Measurements from ENCODE around the gene MIEN1.
A peak's percentile ranks its signal among the peaks of the same experiment; 100 is the strongest.
"Not testable (repeated sequence)": the region's sequence is repeated elsewhere in the genome, so short reads cannot be mapped to it uniquely, and the experiment has no call there.

MIEN1 gene

DNA sequence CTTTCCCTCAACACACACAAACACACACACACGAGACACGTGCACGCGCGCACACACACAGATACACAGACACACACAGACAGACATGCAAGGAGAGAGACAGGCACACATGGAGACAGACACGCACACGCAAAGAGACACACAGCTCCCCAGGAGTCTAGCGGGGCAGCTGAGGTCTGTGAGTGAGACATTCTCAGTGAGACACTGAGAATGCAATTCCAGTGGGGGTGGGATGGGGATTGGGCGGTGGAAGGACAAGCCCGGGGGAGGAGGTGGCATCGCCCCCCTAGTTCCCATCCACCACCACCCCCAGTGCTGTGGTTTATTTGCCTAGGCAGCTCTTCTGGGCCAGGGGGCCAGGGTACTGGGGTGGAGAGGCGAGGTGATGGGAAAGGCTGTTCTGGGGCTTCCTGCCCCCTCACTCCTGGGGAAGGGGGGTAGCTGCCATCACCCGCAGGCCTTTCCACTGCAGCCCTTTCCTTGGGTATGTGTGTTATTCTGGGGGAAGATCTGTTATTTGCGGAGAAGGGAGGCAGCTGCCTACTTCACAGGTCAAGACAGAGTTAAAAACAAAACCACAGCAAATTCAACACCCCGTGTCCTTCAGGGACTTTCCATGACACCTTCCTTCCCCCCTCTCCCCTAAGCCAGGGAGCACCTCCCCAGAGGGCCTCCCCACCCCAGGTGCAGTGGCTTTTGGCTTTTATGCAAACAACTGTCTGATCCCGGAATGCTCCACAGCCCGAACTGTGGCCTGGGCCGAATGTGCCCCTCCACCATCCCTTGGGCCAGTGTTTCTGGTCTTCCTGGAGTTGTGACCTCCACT lies 25.4 kb upstream of the MIEN1 start:
- no peak for ATAC-seq

DNA sequence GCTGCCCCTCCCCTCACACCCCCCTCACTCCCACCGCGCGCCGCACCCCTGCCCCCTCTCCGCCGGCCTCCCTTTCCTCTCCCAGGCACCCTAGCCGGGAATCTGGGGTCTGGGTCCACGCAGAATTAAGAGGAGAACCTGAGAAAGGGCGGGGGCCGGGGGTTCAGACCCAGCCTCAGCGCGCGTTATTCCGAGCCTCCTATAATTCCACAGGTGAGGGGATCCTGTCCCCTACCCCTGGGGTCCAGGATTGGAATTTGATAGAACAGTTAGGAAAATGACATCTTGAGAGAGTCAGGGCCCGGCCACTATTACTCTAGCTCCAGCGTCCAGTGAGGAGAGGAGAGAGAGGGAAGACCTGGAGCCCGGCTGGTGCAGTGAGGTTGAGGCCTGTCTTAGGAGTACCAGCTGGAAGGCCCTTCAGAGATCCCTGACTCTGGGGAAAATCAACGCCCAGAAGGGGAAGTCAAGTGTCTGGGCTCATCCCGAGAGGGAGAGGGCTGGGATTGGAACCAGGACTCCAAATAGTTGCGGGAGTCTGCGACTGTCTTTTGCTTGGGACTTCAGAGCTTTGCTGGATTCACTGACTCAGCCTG lies 24.7 kb upstream of the MIEN1 start:
- no peak for ATAC-seq

DNA sequence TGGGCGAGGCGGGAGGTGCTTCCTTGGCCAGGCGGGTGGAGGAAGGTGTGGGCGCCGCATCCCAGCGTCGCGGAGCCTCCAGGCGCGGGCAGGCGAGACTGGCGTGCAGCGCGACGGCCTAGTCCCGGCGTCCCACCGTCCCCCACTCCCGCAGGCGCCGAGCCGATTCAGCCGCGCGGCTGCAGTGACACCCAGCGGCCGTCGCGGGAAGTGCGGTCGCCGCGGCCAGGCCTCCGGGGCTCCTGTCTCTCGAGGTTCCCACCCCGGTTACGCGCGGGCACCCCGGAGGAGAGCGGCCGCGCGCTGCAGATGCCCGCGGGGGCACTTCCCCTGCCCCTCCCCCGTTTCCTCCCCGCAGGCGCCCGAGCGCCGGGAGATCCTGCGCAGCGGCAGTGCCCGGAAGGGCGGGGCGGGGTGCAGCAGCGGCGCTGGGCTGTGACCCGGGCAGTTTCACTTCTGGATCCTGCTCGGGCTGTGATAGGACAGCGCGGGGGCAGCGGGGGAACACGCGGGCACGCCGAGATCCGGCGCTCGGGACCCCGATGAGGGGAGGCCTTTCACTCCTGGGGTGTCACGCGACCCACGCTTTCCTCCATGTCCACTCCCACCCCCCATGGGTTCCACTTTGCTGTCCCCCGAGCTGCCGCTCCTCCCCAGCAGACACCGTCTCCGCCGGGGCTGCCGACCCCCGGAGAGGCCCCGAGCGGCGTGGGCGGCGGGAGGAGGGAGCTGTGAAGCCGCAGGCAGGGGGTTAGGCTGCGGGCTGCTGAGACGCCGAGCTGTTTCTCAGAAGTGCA lies 24.0 kb upstream of the MIEN1 start:
- ATAC-seq, result peak; percentile 80 to 85

DNA sequence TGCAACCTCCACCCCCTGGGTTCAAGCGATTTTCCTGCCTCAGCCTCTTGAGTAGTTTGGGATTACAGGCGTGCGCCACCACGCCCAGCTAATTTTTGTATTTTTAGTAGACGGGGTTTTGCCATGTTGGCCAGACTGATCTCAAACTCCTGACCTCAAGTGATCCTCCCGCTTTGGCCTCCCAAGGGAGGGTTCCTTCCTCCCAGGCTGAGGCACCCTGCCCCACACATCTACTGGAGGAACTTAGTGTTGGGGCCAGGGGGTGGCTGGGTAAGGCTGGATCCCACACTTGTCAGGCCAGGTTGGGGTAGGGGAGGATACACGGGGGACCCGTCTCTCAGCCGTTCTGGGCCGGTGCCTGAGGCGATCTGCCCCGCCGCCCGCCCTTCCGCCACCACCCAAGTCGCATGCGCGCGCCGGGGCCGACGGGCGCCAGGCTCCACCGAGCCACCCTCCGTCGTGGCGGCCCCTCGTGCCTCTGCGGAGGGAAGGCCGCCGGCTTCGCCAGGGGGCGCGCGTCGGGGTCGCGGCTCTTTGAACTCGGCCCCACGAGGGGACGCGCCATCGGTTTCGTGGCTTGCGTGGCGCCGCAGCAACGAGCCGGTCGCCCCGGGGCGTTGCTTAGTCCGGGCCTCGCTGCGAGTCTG lies 23.3 kb upstream of the MIEN1 start:
- ATAC-seq, result peak; percentile 11 to 17

DNA sequence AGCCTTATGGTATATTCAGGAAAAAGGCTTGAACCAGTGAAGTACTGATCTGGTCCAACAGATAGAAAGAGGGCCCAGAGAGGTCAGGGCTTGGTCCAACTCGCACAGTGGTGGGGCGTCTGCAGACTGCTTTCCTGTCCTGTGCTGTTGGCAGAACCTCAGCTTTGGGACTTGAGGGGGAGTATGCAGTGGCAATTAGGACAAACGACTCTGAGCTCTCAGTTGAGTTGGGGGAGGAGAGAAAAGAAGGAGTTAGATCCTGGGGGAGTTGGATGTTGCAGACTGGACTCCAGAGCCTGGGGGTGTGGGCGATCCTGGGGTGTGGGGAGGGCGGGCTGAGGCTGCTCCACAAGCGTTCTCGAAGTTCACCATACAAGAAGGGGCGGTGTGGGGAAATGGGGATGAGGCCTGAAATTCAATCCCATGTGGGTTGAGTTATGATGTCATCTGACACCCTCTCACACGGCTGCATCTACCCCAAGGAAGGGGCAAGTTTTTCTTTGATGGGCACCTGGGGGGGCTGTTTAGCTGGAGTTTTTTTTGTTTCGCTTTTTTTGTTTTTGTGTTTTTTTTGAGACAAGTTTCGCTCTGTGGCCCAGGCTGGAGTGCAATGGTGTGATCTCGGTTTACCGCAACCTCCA lies 22.0 kb upstream of the MIEN1 start:
- no peak for ATAC-seq

DNA sequence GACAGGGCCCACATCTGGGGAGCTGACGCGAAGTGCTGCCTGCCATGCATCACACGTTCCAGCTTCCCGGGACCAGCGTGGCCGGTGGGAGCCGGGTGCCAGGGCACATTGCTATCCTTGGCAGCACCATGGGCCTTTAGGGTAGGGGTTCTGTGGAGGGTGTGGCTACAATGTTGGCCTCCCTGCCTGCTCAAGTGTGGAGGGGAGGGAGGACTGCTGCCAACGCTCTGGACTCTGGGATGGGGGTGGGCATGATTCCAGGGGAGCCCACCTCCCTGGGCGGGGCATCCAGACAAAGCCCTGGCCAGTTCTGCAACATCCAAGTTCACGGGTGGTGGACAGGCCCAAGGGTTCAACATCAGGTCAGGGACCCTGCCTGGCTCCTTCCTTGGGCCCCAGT lies 21.3 kb upstream of the MIEN1 start:
- ATAC-seq, result no peak

DNA sequence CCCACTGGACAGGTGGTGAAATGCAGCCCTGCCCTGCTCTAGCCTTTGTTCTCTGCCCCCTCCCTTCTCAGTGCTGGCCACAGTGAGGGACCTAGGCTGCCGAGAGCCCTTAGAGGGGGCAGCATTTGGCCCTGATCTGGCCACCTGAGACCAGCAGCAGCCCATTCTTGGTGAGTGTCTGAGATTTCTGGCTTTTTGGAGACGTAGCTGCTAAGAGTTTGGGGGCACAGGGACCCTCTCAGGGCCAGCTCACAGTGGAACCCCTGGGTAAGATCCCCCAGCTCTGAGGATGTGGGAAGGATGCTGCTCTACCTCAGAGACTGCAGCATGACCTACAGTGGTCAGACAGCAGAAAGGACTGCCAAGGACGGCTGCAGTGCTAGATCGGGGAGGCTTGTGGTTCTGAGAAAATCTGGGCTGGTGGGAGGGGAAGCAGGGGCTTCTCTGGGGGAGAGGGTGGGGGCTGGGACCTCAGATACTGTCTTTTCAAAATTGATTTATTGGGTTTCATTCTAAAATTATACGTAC lies 20.7 kb upstream of the MIEN1 start:
- ATAC-seq, result no peak

DNA sequence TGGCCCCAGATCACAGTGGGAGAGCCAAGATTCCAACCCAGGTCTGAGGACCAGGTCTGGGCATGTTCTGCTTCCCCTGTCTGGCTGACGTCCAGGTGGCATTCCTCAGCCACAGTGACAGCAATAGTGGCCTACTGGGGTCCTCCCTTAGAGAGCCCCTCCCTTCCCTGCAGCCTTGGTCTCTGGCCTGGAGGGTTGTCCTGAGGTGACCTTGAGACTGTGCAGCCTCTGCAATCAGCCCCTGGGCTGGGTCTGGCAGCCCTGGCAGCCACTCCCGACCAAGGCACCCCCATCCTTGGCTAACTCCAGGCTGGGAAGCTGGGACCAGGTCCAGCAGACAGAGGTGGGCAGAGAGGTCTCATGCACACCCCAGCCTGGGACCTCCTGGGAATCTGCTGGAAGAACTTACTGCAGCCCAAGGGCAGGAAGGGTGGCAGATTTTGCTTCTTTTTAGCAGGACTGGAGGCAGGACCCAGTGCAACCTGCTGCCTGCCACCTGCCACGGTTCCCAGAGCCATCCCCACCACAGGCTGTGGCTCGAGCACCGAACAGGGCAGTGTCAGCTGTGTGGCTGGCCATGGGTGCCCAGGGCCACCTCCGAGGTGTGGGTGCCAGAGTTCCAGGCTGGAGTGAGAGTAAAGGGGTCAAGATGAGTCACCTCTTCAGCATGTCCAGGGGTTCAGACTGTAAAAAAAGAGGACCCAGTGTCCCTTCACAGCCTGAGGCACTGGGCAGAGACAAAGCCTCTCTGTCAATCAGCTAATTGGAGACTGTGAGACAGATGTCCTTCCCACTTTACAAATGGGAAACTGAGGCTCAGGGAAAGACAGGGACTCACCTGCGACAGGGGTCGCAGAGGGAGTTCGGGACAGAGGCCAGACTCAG lies 20.0 kb upstream of the MIEN1 start:
- no peak for ATAC-seq

DNA sequence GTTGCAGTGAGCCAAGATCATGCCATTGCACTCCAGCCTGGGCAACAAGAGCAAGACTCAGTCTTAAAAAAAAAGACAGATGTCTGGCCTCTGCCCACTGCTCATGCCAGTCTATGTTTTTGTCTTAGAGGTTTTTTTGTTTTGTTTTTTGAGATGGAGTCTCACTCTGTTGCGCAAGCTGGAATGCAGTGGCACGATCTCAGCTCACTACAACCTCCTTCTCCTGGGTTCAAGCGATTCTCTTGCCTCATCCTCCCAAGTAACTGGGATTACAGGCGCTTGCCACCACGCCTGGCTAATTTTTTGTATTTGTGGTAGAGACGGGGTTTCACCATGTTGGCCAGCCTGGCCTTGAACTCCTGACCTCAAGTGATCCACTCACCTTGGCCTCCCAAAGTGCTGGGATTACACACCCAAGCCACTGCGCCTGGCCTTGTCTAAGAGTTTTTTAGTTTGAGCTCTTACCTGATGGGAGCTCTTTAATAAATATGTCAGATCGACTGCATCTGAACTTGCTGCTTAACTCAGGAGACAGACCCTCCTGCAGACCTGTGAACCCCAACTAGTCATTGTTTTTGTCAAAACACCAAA lies 18.2 kb upstream of the MIEN1 start:
- not testable (repeated sequence) for ATAC-seq

DNA sequence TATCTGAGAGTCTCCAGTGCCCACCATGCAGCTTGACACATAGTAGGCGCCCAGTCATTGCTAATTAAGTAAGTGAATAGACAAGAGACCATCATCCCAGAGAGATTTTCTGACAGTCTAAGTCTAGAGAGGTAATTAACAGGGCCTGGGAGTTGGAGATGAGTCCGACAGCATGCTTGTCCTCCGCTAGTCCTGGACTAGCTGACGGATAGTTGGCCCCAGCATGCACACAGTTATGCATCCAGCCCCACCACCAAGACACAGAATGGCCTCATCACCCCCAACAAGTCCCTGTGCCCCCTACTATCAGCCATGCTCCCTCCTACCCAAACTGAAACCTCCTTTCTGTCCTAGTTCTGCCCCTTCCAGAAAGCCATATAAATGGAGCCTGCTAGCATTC lies 17.4 kb upstream of the MIEN1 start:
- ATAC-seq, result no peak

DNA sequence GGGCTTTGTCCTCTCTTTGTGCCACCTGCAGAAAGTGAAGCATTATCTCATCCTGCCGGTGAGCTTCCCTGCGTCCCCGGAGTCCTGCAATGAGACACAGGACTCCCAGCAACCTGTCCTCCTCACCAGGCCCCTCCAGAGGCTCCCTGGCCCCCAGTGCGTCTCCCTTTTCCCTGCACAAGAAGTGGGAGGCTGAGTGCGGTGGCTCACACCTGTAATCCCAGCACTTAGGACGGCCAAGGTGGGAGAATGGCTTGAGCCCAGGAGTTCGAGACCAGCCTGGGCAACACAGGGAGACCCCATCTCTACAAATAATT lies 15.8 kb upstream of the MIEN1 start:
- no peak for ATAC-seq

DNA sequence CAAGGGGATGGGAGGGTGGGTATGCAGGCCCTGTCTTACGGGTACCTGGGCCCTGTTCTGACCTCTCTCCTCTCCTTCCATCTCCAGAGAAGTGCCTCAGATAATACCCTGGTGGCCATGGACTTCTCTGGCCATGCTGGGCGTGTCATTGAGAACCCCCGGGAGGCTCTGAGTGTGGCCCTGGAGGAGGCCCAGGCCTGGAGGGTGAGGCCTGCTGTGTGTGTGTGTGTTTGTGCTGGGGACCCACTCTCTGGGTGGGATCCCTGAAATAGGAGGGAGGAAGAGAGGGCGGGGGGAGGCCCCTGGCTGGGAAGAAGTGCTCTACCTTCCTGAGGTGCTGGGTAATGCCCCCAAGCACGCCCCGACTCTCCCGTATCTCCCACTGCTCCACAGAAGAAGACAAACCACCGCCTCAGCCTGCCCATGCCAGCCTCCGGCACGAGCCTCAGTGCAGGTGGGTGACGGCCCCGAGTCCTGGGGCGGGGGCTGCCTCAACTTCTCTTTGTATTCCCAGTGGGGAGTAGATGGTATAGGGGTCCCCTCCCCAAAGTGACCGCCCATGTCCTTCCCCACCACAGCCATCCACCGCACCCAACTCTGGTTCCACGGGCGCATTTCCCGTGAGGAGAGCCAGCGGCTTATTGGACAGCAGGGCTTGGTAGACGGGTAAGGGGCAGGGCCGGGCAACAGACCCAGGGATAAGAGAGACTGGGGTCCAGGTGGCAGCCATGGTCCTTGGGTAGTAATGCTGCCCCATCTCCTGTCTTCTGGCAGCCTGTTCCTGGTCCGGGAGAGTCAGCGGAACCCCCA lies 15.2 kb upstream of the MIEN1 start:
- ATAC-seq, result no peak

DNA sequence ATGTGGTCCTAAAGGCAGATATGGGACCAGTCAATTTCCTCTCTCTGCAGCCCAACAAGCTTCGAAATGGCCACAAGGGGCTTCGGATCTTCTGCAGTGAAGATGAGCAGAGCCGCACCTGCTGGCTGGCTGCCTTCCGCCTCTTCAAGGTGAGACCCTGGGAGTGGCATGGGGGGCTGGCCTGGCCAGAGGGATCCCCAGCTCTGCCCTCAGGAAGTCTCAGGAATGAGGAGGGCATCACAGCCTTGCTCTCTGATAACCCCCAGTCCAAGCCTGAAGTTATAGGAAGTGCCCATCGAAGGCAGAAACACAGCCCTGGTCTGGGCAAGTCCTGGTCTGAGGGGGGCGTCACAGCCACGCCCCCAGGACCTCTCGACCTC lies 14.5 kb upstream of the MIEN1 start:
- no peak for ATAC-seq

DNA sequence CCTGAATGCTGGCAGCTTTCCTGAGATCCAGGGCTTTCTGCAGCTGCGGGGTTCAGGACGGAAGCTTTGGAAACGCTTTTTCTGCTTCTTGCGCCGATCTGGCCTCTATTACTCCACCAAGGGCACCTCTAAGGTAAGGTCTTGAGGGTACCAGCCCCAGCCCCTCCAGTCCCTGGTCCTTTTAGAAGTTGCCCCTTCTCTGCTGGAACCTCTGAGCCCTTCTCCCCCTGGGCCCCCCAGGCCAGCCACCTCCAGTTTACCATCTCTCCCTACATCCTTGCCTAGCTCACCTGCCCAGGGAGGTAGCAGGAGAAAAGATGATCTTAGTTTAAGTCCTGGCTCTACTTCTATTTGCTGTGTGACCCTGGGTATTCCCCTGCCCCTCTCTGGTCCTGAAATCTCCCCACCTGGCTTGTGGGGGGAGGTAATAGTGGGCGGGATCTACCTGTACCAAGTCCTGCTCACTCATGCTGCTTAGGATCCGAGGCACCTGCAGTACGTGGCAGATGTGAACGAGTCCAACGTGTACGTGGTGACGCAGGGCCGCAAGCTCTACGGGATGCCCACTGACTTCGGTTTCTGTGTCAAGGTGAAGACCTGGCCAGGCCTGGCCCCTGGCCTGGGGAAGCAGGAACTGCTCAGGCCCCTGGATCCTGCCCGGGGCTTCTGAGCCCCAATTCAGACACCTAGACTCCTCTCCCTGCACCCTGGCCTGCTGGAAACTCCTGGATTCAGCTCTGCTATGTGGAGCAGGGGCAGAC lies 13.9 kb upstream of the MIEN1 start:
- no peak for ATAC-seq

DNA sequence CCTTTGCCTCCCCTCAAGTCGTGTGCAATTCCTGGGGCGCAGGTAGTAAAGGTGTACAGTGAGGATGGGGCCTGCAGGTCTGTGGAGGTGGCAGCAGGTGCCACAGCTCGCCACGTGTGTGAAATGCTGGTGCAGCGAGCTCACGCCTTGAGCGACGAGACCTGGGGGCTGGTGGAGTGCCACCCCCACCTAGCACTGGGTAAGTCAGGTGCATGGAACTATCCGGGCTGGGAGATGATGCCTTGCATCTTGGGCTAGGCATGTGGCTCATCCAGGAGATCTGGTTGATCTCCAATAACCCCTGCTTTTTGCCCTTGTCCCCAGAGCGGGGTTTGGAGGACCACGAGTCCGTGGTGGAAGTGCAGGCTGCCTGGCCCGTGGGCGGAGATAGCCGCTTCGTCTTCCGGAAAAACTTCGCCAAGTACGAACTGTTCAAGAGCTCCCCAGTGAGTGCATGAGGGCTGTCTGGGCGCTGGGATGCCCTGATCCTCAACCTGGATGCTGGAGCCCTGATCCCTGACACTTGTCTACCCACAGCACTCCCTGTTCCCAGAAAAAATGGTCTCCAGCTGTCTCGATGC lies 12.6 kb upstream of the MIEN1 start:
- ATAC-seq, result no peak

DNA sequence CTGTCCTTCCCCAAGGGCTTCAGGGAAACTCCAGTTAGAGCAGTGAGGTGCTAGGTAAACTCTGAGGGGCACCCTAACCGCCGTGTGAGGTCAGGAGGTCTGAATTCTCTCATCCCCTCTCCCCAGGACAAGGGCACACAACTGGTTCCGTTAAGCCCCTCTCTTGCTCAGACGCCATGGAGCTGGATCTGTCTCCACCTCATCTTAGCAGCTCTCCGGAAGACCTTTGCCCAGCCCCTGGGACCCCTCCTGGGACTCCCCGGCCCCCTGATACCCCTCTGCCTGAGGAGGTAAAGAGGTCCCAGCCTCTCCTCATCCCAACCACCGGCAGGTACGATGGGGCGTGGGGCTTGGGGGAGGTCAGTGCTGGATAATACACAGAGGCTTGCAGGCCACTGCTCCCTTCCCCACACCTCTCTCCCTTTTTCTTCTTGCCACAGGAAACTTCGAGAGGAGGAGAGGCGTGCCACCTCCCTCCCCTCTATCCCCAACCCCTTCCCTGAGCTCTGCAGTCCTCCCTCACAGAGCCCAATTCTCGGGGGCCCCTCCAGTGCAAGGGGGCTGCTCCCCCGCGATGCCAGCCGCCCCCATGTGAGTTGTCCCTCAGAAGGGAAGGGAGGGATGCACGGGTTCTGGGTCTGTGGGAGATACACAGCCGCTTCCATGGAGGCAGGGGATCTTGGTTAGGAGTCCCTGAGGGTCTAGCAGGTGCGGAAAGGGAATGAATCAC lies 12.0 kb upstream of the MIEN1 start:
- ATAC-seq, result no peak

DNA sequence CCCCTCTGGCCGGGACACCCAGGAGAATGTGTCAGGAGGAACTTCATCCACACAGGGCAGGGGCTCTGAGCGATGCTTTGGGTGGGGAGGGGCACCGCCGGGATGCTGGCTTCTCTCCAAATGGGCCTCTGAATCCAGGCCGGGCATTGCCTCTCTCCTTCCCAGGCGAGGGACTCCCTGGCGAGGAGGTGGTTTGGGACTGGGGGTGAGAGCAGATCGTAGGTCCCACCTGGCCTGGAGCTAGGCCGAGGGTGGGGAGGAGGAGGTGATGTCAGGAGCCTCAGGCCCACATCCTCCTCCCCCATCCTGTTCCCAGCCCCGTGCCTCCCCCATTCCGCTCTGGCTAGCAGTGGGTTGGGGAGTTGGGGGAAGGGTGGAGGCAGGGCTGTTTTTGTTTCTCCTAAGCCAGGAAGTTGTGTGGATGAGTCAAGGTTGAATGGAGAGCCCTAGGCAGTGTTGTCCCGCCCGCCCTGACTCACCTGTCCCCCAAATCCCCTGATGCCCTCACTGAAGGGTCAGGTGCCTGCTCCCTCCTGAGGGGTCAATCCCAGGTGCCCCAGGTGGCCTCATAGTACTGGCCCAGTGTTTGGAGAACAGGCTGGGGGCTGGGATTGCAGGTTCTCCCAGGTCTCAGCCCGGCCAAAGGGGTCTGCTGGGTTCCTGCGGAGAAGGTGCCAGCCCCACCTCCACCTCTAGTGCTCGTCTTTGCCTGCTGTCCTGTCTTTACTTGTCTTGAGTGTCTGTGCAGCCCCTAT lies 10.2 kb upstream of the MIEN1 start:
- ATAC-seq, result no peak

DNA sequence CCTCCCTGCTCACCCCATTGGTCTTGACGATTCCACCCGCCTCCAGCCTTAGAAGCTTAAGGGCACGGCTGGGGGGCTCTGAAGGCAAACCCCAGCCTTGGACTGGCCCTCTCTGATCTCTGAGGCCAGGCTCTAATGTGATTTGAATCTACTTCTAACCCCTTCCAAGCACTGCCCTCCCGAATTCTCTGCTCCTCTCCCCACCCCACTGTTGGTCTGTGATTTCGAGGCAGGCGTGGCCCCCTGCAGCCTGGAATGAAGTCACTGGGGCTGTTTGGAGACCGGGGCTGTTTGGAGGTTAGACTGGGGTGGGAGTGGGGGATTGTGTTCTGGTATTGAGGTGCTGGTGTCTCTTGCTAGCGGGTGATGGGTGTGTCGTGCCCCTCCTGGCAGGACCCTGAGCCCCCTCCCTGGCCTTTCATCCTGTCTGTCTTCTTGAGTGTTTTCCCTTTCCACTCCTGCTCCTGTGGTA lies 9.6 kb upstream of the MIEN1 start:
- no peak for ATAC-seq
